GM21360 (cell line): ENCODE data around the gene EDN1.

Experiments used
- ATAC-seq: cut with Tn5 transposase; IDR thresholded peaks from one replicate; pipeline ENCODE4 v1.9.1; 2021; ENCODE audit warnings: mild to moderate bottlenecking, moderate library complexity; ENCODE audit not compliant: unreplicated experiment

EDN1 gene

GRCh38 chr6:12293931-12294807 is 4.0 kb downstream of the EDN1 start:
- ATAC-seq: no peak

GRCh38 chr6:12294851-12295536 is 4.8 kb downstream of the EDN1 start:
- no peak for ATAC-seq

- no peak for ATAC-seq
Measured at GRCh38 chr6:12295558-12296254, 5.5 kb downstream of the EDN1 start.

- ATAC-seq: no peak
Measured at GRCh38 chr6:12296255-12296573, 6.1 kb downstream of the EDN1 start.

GRCh38 chr6:12296604-12297003 is 6.4 kb downstream of the EDN1 start:
- no peak for ATAC-seq

GRCh38 chr6:12297363-12298016 is 7.3 kb downstream of the EDN1 start:
- no peak for ATAC-seq

- ATAC-seq: no peak
Measured at GRCh38 chr6:12298017-12298978, 8.1 kb downstream of the EDN1 start.

GRCh38 chr6:12298995-12299394 is 8.8 kb downstream of the EDN1 start:
- ATAC-seq: no peak

- ATAC-seq: no peak
Measured at GRCh38 chr6:12301018-12301417, 10.9 kb downstream of the EDN1 start.

- ATAC-seq: no peak
Measured at GRCh38 chr6:12304487-12304886, 14.3 kb downstream of the EDN1 start.

GRCh38 chr6:12309070-12309469 is 18.9 kb downstream of the EDN1 start:
- ATAC-seq: no peak

GRCh38 chr6:12311106-12311505 is 20.9 kb downstream of the EDN1 start:
- ATAC-seq: no peak

- no peak for ATAC-seq
Measured at GRCh38 chr6:12312736-12313135, 22.6 kb downstream of the EDN1 start.

- ATAC-seq: no peak
Measured at GRCh38 chr6:12313306-12313991, 23.3 kb downstream of the EDN1 start.

GRCh38 chr6:12313992-12314589 is 23.9 kb downstream of the EDN1 start:
- ATAC-seq: no peak

GRCh38 chr6:12314751-12315150 is 24.6 kb downstream of the EDN1 start:
- ATAC-seq: no peak

GRCh38 chr6:12315292-12316081 is 25.3 kb downstream of the EDN1 start:
- no peak for ATAC-seq

- ATAC-seq: no peak
Measured at GRCh38 chr6:12318749-12319148, 28.6 kb downstream of the EDN1 start.
